Neuronal stem cell (in vitro differentiated cells): ENCODE measurements around the gene LDHB. TPM values are rescaled to one million over a fixed set of nuclear protein-coding genes. Genes with fewer than 3 reads are reported as not detected.

Source experiments
- DNase-seq: peaks from one replicate; pipeline ENCODE4 v3.0.0-alpha.2; 2013; ENCODE audit warnings: low spot score
- H2AFZ ChIP-seq: one replicate; pipeline ENCODE4 v1.6.1; 2013; ENCODE audit warnings: mild to moderate bottlenecking, low read length, inconsistent platforms
- H2AK5ac ChIP-seq: 2 replicates; pipeline ENCODE4 v1.6.1; 2013; ENCODE audit warnings: low read depth, mild to moderate bottlenecking, inconsistent platforms, low read length, moderate library complexity, mixed read lengths
- H2BK120ac ChIP-seq: 2 replicates; pipeline ENCODE4 v1.6.1; 2013; ENCODE audit warnings: low read depth, mild to moderate bottlenecking, inconsistent platforms, low read length, moderate library complexity, mixed read lengths
- H2BK12ac ChIP-seq: one replicate; pipeline ENCODE4 v1.6.1; 2013; ENCODE audit warnings: low read length, inconsistent platforms
- H2BK15ac ChIP-seq: 2 replicates; pipeline ENCODE4 v1.6.1; 2013; ENCODE audit warnings: mild to moderate bottlenecking, low read length, inconsistent platforms, mixed read lengths
- H2BK5ac ChIP-seq: one replicate; pipeline ENCODE4 v1.6.1; 2013; ENCODE audit warnings: inconsistent platforms, mild to moderate bottlenecking, low read length, moderate library complexity
- H3K14ac ChIP-seq: one replicate; pipeline ENCODE4 v1.6.1; 2013; ENCODE audit warnings: low read length, inconsistent platforms
- H3K18ac ChIP-seq: 2 replicates; pipeline ENCODE4 v1.6.1; 2013; ENCODE audit warnings: low read length, inconsistent platforms
- H3K23ac ChIP-seq: 2 replicates; pipeline ENCODE4 v1.6.1; 2013; ENCODE audit warnings: low read depth, mild to moderate bottlenecking, mixed read lengths, low read length, inconsistent platforms; ENCODE audit not compliant: poor library complexity
- H3K27ac ChIP-seq: replicated peaks from 3 replicates; pipeline ENCODE4 v1.5.1; 2013; ENCODE audit warnings: low read length, inconsistent platforms
- H3K27me3 ChIP-seq, 3 experiments: 2 replicates each; pipeline ENCODE4 v1.6.1; 2013; ENCODE audit warnings: low read length in 3 of 3, mild to moderate bottlenecking in 2 of 3, inconsistent platforms in 1 of 3, low read depth in 1 of 3, mixed read lengths in 1 of 3, moderate library complexity in 1 of 3; ENCODE audit not compliant: control insufficient read depth in 3 of 3, insufficient read depth in 3 of 3
- H3K36me3 ChIP-seq, 2 donors: replicated peaks in 1 of 2; 2 replicates each; pipeline ENCODE4 v1.6.1; 2013; ENCODE audit warnings: low read length in 2 of 2; ENCODE audit not compliant: control insufficient read depth in 2 of 2, insufficient read depth in 2 of 2
- H3K4ac ChIP-seq: 2 replicates; pipeline ENCODE4 v1.6.1; 2013; ENCODE audit warnings: inconsistent platforms, mild to moderate bottlenecking, low read length, moderate library complexity
- H3K4me1 ChIP-seq, 2 donors: 1 replicate in 1 of 2; 2 replicates in 1 of 2; pipeline ENCODE4 v1.6.1; 2013; ENCODE audit warnings: low read length in 2 of 2, low read depth in 1 of 2; ENCODE audit not compliant: control insufficient read depth in 2 of 2, insufficient read depth in 1 of 2
- H3K4me2 ChIP-seq: one replicate; pipeline ENCODE4 v1.6.1; 2013; ENCODE audit warnings: mild to moderate bottlenecking, low read length, inconsistent platforms; ENCODE audit not compliant: insufficient read depth, poor library complexity, severe bottlenecking
- H3K4me3 ChIP-seq, 2 donors: 2 replicates each; pipeline ENCODE4 v1.5.1; 2013; ENCODE audit warnings: low read length in 2 of 2, mild to moderate bottlenecking in 2 of 2, inconsistent platforms in 1 of 2, moderate library complexity in 1 of 2
- H3K79me1 ChIP-seq: one replicate; pipeline ENCODE4 v1.6.1; 2013; ENCODE audit warnings: low read depth, mild to moderate bottlenecking, inconsistent platforms, low read length, moderate library complexity
- H3K9ac ChIP-seq: one replicate; pipeline ENCODE4 v1.6.1; 2013; ENCODE audit warnings: mild to moderate bottlenecking, low read depth, low read length, inconsistent platforms; ENCODE audit not compliant: poor library complexity
- H3K9me3 ChIP-seq, 2 donors: replicated peaks in 1 of 2; 2 replicates each; pipeline versions ENCODE3 to v1.6.1; 2013; ENCODE audit warnings: low read length in 2 of 2, mild to moderate bottlenecking in 2 of 2, inconsistent platforms in 1 of 2, low read depth in 1 of 2, mixed read lengths in 1 of 2, moderate library complexity in 1 of 2; ENCODE audit not compliant: control insufficient read depth in 2 of 2, insufficient read depth in 1 of 2
- H4K8ac ChIP-seq: one replicate; pipeline ENCODE4 v1.6.1; 2013; ENCODE audit warnings: low read depth, mild to moderate bottlenecking, inconsistent platforms, low read length, moderate library complexity
- H4K91ac ChIP-seq: one replicate; pipeline ENCODE4 v1.6.1; 2013; ENCODE audit warnings: low read length, low read depth, mild to moderate bottlenecking, inconsistent platforms; ENCODE audit not compliant: poor library complexity
- WGBS, 2 donors: extraction: QIAGEN DNeasy Blood & Tissue Kit; methylation state at CpG; one replicate each; pipeline ENCODE4 v1.1.7; 2013; ENCODE audit warnings: missing lambda C conversion rate in 2 of 2, mixed read lengths in 1 of 2; ENCODE audit not compliant: insufficient read length in 2 of 2, insufficient replicate concordance in 1 of 2; ENCODE audit errors: extremely low coverage in 2 of 2; 5-methylcytosine and 5-hydroxymethylcytosine counted together
- polyA plus RNA-seq, 2 experiments: library from polyadenylated mRNA; stranded (reverse); fragments of 200-250 nt; gene quantifications; one replicate each; pipeline ENCODE4 v1.2.3, GENCODE V29; 2013

LDHB gene
- polyA plus RNA-seq (2013, experiment 1 of 2), result 696 TPM
- polyA plus RNA-seq (2013, experiment 2 of 2), result 664 TPM

- Histone ChIP-seq H3K4me2 (peak within 1 kb of the TSS; percentile 53), H3K4me3 (peak within 1 kb of the TSS; percentile 84 to 91), H3K9me3 (peaks cover 2 to 3% of the 10 kb centered on the region in 2 donors), H3K4ac (no peak within 1 kb of the TSS), H3K23ac (peak within 1 kb of the TSS; percentile 52), H2BK15ac (peak within 1 kb of the TSS; percentile 65), H3K27ac (peak within 1 kb of the TSS; percentile 96), H3K9ac (peak within 1 kb of the TSS; percentile 95), H3K36me3 (peaks cover 9 to 41% of the 10 kb centered on the region in 2 donors), H3K79me1 (no peaks in the 10 kb centered on the region), H2AFZ (peak within 1 kb of the TSS; percentile 88), H2BK12ac (no peak within 1 kb of the TSS), H4K91ac (peak within 1 kb of the TSS; percentile 61), H3K14ac (no peak within 1 kb of the TSS), H2AK5ac (peak within 1 kb of the TSS; percentile 86), H3K18ac (peak within 1 kb of the TSS; percentile 99), H3K27me3 (no peaks in the 10 kb centered on the region), H3K4me1 (peaks cover 0 to 4% of the 10 kb centered on the region in 2 donors), H4K8ac (no peak within 1 kb of the TSS), H2BK120ac (no peak within 1 kb of the TSS), H2BK5ac (peak within 1 kb of the TSS; percentile 79)
- peak; percentile 89 for DNase-seq
- WGBS, 2 donors, result no CpG with 5 or more reads among the region's 41 CpGs
Measured at GRCh38 chr12:21657326-21658077, at the start of gene LDHB. Gene LDHB, minus strand, starts transcription at chr12:21657842. Its CDS starts 3,171 bp downstream, at chr12:21654671.

DNA sequence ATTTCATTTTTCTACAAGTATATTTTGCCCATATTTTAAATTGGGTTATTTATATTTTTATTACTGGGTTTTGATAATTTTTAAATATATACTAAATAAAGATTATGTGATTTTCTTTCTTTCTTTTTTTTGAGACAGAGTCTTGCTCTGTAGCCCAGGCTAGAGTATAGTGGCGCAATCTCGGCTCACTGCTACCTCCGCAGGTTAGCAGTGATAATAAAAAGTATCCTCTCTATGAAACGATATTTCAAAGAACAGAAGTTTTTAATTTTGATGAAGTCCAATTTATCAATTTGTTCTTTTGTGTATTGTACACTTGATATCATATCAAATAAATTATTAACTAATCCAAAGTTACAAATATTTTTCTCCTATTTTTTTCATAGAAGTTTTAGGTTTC lies 47.2 kb upstream of the LDHB start:
- WGBS, 2 donors, result no CpG with 5 or more reads among the region's 4 CpGs
- H3K4me1 ChIP-seq, result no peaks in the 10 kb centered on the region
- no peak overlapping the region for H2BK15ac ChIP-seq
- H3K36me3 ChIP-seq, result no peaks in the 10 kb centered on the region
- H3K27me3 ChIP-seq, result no peaks in the 10 kb centered on the region
- no peak overlapping the region for H4K8ac ChIP-seq
- H3K4me3 ChIP-seq, result no peak overlapping the region
- no peak overlapping the region for H3K18ac ChIP-seq
- H3K79me1 ChIP-seq, result no peaks in the 10 kb centered on the region
- H3K23ac ChIP-seq, result no peak overlapping the region
- no peak overlapping the region for H2BK120ac ChIP-seq
- no peaks in the 10 kb centered on the region for H3K9me3 ChIP-seq
- no peak overlapping the region for H3K4me2 ChIP-seq
- no peak overlapping the region for H3K4ac ChIP-seq
- no peak overlapping the region for H3K14ac ChIP-seq
- H2BK12ac ChIP-seq, result no peak overlapping the region
- no peak overlapping the region for H2AK5ac ChIP-seq
- no peak overlapping the region for H4K91ac ChIP-seq
- H3K27ac ChIP-seq, result no peak overlapping the region
- H2AFZ ChIP-seq, result no peak overlapping the region
- no peak overlapping the region for H2BK5ac ChIP-seq
- no peak for DNase-seq
- no peak overlapping the region for H3K9ac ChIP-seq

DNA sequence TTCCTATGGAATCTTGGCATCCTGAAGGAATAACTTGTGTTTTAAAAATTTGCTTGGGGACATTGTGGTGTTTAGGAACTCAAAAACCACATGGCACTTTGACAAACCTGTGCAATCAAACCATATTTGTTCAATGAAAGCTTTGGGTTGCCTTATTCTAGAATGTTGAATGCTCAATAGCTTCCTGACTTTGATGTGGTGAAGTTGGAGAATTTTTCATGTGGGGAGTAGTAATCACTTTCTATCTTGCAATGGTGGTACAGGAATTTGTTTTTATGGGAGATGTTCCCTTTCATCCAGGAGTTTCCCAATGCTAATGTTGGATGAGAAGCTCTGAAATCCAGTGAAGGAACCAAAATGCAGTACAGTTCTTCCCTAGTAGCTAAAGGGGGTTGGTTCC lies 42.2 kb upstream of the LDHB start:
- Histone ChIP-seq H2BK5ac (no peak overlapping the region), H3K23ac (no peak overlapping the region), H2BK15ac (no peak overlapping the region), H2AK5ac (no peak overlapping the region), H3K18ac (no peak overlapping the region), H3K4me1 (no peaks in the 10 kb centered on the region), H3K4ac (no peak overlapping the region), H3K4me2 (no peak overlapping the region), H2AFZ (no peak overlapping the region), H4K91ac (no peak overlapping the region), H3K14ac (no peak overlapping the region), H3K27ac (no peak overlapping the region), H2BK120ac (no peak overlapping the region), H3K9me3 (no peaks in the 10 kb centered on the region), H3K27me3 (no peaks in the 10 kb centered on the region), H4K8ac (no peak overlapping the region), H2BK12ac (no peak overlapping the region), H3K79me1 (no peaks in the 10 kb centered on the region), H3K36me3 (no peaks in the 10 kb centered on the region), H3K4me3 (no peak overlapping the region), H3K9ac (no peak overlapping the region)
- DNase-seq, result no peak

GRCh38 chr12:21697904-21698630 lies 40.4 kb upstream of the LDHB start:
- no peak overlapping the region for H3K27ac ChIP-seq
- no peak overlapping the region for H3K4me3 ChIP-seq
- no peak overlapping the region for H3K9ac ChIP-seq
- H2AK5ac ChIP-seq, result no peak overlapping the region
- no peak overlapping the region for H2BK5ac ChIP-seq
- DNase-seq, result peak; percentile 31
- no peak overlapping the region for H2BK15ac ChIP-seq
- no peak overlapping the region for H3K23ac ChIP-seq
- no peak overlapping the region for H2BK12ac ChIP-seq
- no peaks in the 10 kb centered on the region for H3K4me1 ChIP-seq
- no peak overlapping the region for H3K18ac ChIP-seq
- no peaks in the 10 kb centered on the region for H3K27me3 ChIP-seq
- no peaks in the 10 kb centered on the region for H3K9me3 ChIP-seq
- no peak overlapping the region for H2BK120ac ChIP-seq
- WGBS, 2 donors, result no CpG with 5 or more reads among the region's 7 CpGs
- no peak overlapping the region for H4K91ac ChIP-seq
- no peak overlapping the region for H2AFZ ChIP-seq
- no peak overlapping the region for H3K4me2 ChIP-seq
- no peaks in the 10 kb centered on the region for H3K79me1 ChIP-seq
- no peak overlapping the region for H3K14ac ChIP-seq
- no peak overlapping the region for H4K8ac ChIP-seq
- no peaks in the 10 kb centered on the region for H3K36me3 ChIP-seq
- H3K4ac ChIP-seq, result no peak overlapping the region
